NCI-H446 treated with DMSO at 0.1 percent for 48 hours (cell line): Measurements from ENCODE around the gene FETUB.

Experiments used
- DNase-seq: peaks from one replicate; lab custom pipeline; 2025; lab: John Stamatoyannopoulos, UW

FETUB gene

GRCh38 chr3:186635532-186635931 lies 4.7 kb upstream of the FETUB start:
- no peak for DNase-seq

DNA sequence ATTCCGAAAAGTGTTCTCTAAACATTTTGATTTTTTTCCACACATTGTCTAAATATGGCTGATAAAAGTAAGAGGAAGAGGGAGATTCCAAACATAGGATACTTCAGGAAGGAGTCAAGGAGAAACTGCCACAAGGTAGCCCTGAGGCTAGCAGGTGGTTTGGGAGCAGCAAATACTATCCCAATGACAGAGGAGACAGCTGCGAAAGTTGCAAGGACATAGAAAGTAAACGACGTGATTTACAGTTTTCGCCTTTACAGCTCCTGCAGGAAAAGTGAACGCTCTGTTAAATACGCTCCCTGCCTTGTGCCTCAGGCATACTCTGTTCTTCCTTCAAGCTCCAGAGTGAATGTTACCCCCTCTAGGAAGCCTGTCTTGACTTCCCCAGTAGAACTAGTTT lies 3.7 kb upstream of the FETUB start:
- no peak for DNase-seq

DNA sequence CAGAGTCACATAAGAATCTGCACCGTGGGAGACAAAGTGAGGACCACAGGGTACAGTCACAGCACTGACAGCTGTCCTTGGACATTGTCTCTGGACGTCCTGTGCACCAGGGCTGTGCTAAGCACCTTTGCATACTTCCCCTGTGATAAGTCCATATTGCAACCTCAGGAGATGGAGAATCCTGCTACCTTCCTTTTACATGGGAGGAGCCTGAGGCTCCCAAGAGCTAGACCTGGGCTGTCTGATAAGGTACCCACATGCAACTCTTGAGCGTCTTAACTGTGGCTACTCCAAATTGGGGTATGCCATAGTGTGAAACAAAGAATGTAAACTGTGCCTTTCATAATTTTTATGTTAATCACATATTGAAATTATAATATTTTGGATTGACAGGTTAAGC lies 2.5 kb upstream of the FETUB start:
- no peak for DNase-seq

GRCh38 chr3:186638259-186638658 lies 1.9 kb upstream of the FETUB start:
- DNase-seq, result no peak

DNA sequence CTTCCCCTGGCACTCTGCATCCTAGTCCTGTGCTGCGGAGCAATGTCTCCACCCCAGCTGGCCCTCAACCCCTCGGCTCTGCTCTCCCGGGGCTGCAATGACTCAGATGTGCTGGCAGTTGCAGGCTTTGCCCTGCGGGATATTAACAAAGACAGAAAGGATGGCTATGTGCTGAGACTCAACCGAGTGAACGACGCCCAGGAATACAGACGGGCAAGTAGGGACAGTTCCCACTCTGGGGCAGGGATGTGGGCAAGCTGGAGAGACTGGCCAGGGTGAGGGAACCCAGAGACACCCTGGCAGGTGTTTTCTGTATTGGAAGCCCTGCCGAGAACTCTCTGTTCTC lies 247 bp downstream of the FETUB start:
- DNase-seq, result peak; percentile 10

GRCh38 chr3:186640929-186641328 lies 730 bp downstream of the FETUB start:
- DNase-seq, result no peak

GRCh38 chr3:186642014-186642413 lies 1.8 kb downstream of the FETUB start:
- no peak for DNase-seq

GRCh38 chr3:186643493-186643892 lies 3.3 kb downstream of the FETUB start:
- DNase-seq, result no peak

DNA sequence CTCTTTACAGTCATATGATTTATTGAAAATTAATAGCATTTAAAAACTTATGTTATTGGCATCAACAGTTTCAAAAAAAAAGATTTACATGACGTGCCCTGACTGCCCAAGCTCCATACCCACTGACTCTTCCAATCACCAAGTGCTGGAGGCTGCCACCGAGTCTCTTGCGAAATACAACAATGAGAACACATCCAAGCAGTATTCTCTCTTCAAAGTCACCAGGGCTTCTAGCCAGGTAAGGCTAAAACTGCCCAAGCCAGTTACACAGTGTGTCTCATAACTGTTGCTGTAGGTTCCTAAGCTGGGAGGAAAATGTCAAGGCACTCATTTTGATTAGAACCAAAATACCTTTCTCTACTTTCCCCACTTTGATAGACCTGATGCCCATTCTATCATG lies 4.5 kb downstream of the FETUB start:
- no peak for DNase-seq

DNA sequence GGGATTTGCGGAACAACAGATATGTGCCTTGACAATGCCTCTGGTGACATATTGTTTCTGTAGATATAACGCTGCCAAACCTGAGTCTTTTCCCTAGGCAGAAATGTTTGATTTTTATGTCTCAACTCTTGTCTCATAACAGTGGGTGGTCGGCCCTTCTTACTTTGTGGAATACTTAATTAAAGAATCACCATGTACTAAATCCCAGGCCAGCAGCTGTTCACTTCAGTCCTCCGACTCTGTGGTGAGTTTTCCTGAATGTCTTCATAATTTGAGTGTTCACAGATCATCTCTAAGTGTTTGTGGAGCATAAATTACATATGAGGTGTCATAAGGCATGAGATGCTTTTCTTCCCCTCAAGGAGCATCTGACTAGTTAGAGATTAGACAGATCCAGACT lies 5.9 kb downstream of the FETUB start:
- no peak for DNase-seq

DNA sequence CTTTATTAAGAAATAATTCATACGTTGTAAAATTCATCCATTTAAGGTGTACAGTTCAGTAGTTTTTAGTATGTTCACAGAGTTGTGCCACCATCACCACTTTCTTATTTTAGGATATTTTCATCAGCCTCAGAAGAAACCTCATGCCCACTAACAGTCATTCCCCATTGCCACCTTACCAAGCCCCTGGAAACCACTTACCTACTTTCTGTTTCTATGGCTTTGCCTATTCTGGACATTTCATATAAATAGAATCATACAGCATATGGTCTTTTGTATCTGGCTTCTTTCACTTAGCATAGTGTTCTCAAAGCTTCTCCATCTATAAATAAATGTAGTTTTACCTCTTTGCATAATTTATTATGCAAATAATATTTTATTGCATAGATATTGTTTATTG lies 6.6 kb downstream of the FETUB start:
- no peak for DNase-seq

GRCh38 chr3:186648851-186649250 lies 8.7 kb downstream of the FETUB start:
- no peak for DNase-seq

DNA sequence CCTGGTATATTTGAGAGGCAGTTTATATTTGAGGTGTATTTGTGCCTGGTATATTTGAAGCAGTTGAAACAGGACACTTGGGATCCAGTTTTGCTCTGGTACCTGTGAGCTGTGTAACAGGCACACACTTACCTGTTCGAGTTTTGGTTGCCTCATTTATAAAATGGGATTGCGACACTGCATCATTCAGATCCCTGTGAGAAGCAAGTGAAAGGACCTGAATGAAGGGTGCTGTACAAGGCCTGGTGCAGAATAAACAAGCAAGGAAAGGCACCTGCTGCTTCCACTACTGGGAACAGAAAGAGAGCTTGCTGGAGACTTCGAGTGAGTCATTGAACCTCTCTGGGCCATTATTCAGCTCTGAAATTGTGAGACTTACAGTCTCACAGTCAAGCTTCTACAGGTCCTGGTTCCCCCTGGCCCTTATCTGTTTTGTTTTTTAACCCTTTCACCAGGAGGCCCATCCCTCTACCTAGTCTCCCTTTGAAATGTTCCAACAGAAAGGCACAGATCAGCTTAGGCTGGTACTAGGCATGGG lies 11.5 kb downstream of the FETUB start:
- no peak for DNase-seq

GRCh38 chr3:186653080-186653707 lies 13.0 kb downstream of the FETUB start:
- DNase-seq, result no peak

DNA sequence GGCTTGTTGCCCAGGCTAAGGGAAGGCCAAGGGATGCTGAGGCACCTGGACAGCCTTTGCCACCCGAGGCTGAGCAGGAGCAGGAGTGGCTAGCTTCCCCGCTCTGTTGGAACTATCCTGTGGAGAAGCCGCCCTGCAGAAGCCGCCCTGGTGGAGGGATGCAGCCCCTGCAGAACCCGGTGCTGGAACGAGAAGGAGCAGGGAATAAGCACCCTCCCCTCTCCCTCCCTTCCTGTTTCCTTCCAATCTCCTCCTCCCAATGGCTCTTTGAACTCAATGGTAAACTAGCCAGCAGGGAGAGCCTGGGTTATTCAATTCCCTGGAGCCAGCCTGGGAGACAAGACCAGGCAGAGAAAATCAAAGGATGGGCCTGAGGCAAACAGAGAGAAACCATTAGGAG lies 13.8 kb downstream of the FETUB start:
- no peak for DNase-seq

- DNase-seq, result no peak
Observed at GRCh38 chr3:186663361-186664118, 23.3 kb downstream of the FETUB start.

- DNase-seq, result no peak
Observed at GRCh38 chr3:186664119-186664495, 23.9 kb downstream of the FETUB start.

DNA sequence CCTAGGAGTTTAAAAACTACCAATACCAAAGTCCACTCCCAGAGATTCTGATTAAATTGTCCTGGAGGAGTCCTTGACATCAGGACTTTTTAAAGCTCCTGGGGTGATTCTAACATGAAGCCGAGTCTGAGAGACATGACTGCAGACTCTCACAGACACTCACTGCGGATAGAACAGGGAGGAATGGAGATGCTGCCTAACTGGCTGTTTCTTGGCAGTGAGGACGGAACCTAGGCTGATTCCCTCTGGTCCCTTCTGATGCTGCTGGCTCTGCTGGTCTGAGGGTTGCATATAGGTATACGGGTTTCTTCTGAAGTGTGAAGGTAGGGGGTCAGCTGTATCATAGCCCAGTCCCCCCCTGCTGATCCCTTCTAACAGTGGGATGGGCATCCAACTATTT lies 24.3 kb downstream of the FETUB start:
- DNase-seq, result no peak

- DNase-seq, result no peak
Observed at GRCh38 chr3:186665625-186666188, 25.5 kb downstream of the FETUB start, which contains the start of gene HRG. TSS of gene HRG (plus strand) at chr3:186666014. CDS start at chr3:186666032, 18 bp downstream.

GRCh38 chr3:186668426-186668825 lies 28.2 kb downstream of the FETUB start:
- no peak for DNase-seq

- no peak for DNase-seq
Observed at GRCh38 chr3:186669378-186670084, 29.3 kb downstream of the FETUB start.

- DNase-seq, result no peak
Observed at GRCh38 chr3:186670155-186670554, 30.0 kb downstream of the FETUB start.

DNA sequence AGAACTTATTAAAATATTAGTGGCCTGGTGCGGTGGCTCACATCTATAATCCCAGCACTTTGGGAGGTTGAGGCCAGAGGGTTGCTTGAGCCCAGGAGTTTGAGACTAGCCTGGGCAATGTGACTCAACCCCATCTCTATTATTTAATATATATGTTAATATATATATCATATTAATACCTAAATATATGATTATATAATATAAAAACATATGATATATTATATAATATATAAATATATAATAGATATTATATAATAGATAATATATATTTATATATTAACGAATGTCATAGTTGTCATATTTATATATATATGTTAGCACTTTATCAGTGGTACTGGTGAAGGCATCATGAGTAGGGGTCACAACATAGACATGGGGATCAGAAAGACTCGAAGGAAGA lies 30.9 kb downstream of the FETUB start:
- DNase-seq, result no peak
